Activated CD8-positive, alpha-beta T cell treated with anti-CD3 and anti-CD28 coated beads for 36 hours (primary cell): ENCODE data around the gene OPRM1. TPM values are rescaled to one million over a fixed set of nuclear protein-coding genes. Genes with fewer than 3 reads are reported as not detected.
A peak's percentile ranks its signal among the peaks of the same experiment; 100 is the strongest.
"Not testable (repeated sequence)": the region's sequence is repeated elsewhere in the genome, so short reads cannot be mapped to it uniquely, and the experiment has no call there.

Experiments used
- ATAC-seq: fragments of 200-7000 bp; cut with Tn5 transposase; one replicate; pipeline ENCODE4 v1.10.0; 2021; ENCODE audit warnings: mild to moderate bottlenecking, moderate library complexity
- CTCF ChIA-PET: fragments of 350-600 bp; sonication (Branson Sonifier 250); formaldehyde crosslinking; loops from one replicate; lab custom pipeline; 2021; ENCODE audit warnings: antibody characterized with exemption; lab: Charles Lee
- POLR2A ChIA-PET: fragments of 350-600 bp; sonication (Branson Sonifier 250); formaldehyde crosslinking; loops from one replicate; lab custom pipeline; 2021; ENCODE audit warnings: antibody characterized with exemption; lab: Charles Lee
- DNase-seq: peaks from one replicate; pipeline ENCODE4 v3.0.0-alpha.2; 2020
- H3K27ac Mint-ChIP-seq: one replicate; pipeline ENCODE4 v1.8.0; 2021; ENCODE audit warnings: mild to moderate bottlenecking, mixed read lengths
- H3K27me3 Mint-ChIP-seq: one replicate; pipeline ENCODE4 v1.8.0; 2021; ENCODE audit warnings: mixed read lengths
- H3K36me3 Mint-ChIP-seq: one replicate; pipeline ENCODE4 v1.8.0; 2021; ENCODE audit warnings: low read depth, mixed read lengths
- H3K4me1 Mint-ChIP-seq: one replicate; pipeline ENCODE4 v1.8.0; 2021; ENCODE audit warnings: low read depth, mixed read lengths
- H3K4me3 Mint-ChIP-seq: one replicate; pipeline ENCODE4 v1.8.0; 2021; ENCODE audit warnings: mild to moderate bottlenecking, moderate library complexity, mixed read lengths
- H3K9me3 Mint-ChIP-seq: one replicate; pipeline ENCODE4 v1.8.0; 2021; ENCODE audit warnings: mixed read lengths
- CTCF ChIP-seq: fragments of 200-600 bp; IDR thresholded peaks from one replicate; pipeline ENCODE4 v1.8.0; 2022; ENCODE audit warnings: antibody characterized with exemption, mild to moderate bottlenecking
- intact Hi-C: fragments of 100-400 bp; cut with micrococcal nuclease; formaldehyde crosslinking; loops from one replicate; pipeline ENCODE4 v1.10.0; 2022
- total RNA-seq, 2 experiments: library from RNA; stranded (reverse); gene quantifications; one replicate each; pipeline ENCODE4 v1.2.3, GENCODE V29; 2021

The OPRM1 gene
- total RNA-seq, 2 experiments from 2014 or later: not detected

GRCh38 chr6:154187203-154187602 is 148.2 kb downstream of the OPRM1 start:
- peaks cover 49% of the 10 kb centered on the region for H3K36me3 Mint-ChIP-seq
- no peaks in the 10 kb centered on the region for H3K27me3 Mint-ChIP-seq
- no peak for TF ChIP-seq CTCF
- peak overlapping the region; percentile 56 for H3K27ac Mint-ChIP-seq
- peaks cover 7% of the 10 kb centered on the region for H3K9me3 Mint-ChIP-seq
- peaks cover 38% of the 10 kb centered on the region for H3K4me1 Mint-ChIP-seq
- POLR2A ChIA-PET: interaction anchor here (1.2 kb wide), 1 partner anchor 25 kb away, joined by 3 read pairs; no protein-coding TSS in a partner anchor
- intact Hi-C loops: no loop called here
- CTCF ChIA-PET: interaction anchor here (0.8 to 1.5 kb wide), 2 partner anchors 25 to 29 kb away, joined by 3 to 5 read pairs; no protein-coding TSS in a partner anchor
- H3K4me3 Mint-ChIP-seq: no peak overlapping the region
- ATAC-seq: no peak
- DNase-seq: no peak

GRCh38 chr6:154187714-154188113 is 148.7 kb downstream of the OPRM1 start:
- no peak for DNase-seq
- Mint-ChIP-seq H3K9me3 (peaks cover 4% of the 10 kb centered on the region), H3K36me3 (peaks cover 50% of the 10 kb centered on the region), H3K27me3 (no peaks in the 10 kb centered on the region), H3K4me3 (no peak overlapping the region), H3K4me1 (peaks cover 40% of the 10 kb centered on the region), H3K27ac (peak overlapping the region; percentile 56)
- intact Hi-C loops: no loop called here
- ChIA-PET CTCF (interaction anchor here (0.8 kb wide), 1 partner anchor 25 kb away, joined by 3 read pairs; no protein-coding TSS in a partner anchor), POLR2A (interaction anchor here (1.2 kb wide), 1 partner anchor 26 kb away, joined by 3 read pairs; no protein-coding TSS in a partner anchor)
- no peak for TF ChIP-seq CTCF
- ATAC-seq: peak; percentile 37

- intact Hi-C loops: no loop called here
- no peak for ATAC-seq
- Mint-ChIP-seq H3K4me3 (no peak overlapping the region), H3K9me3 (peaks cover 12% of the 10 kb centered on the region), H3K4me1 (peaks cover 55% of the 10 kb centered on the region), H3K27ac (no peak overlapping the region), H3K27me3 (no peaks in the 10 kb centered on the region), H3K36me3 (peaks cover 58% of the 10 kb centered on the region)
- no peak for DNase-seq
- CTCF ChIA-PET: interaction anchor here (1.3 to 2.4 kb wide), 5 partner anchors 15 to 81 kb away, joined by 3 to 8 read pairs (median 6); no protein-coding TSS in a partner anchor
- POLR2A ChIA-PET: interaction anchor here (0.7 to 2.1 kb wide), 4 partner anchors 11 to 46 kb away, joined by 3 to 8 read pairs (median 3); no protein-coding TSS in a partner anchor
- TF ChIP-seq CTCF: no peak
Measured at GRCh38 chr6:154196333-154196885, 157.4 kb downstream of the OPRM1 start.

- POLR2A ChIA-PET: interaction anchor here (0.7 to 2.1 kb wide), 6 partner anchors 10 to 46 kb away, joined by 3 to 8 read pairs (median 3); no protein-coding TSS in a partner anchor
- intact Hi-C loops: no loop called here
- H3K4me1 Mint-ChIP-seq: peaks cover 57% of the 10 kb centered on the region
- TF ChIP-seq CTCF: no peak
- peak overlapping the region; percentile 25 for H3K27ac Mint-ChIP-seq
- peak; percentile 49 for ATAC-seq
- H3K4me3 Mint-ChIP-seq: peak overlapping the region; percentile 11
- H3K9me3 Mint-ChIP-seq: peaks cover 13% of the 10 kb centered on the region
- H3K27me3 Mint-ChIP-seq: no peaks in the 10 kb centered on the region
- peaks cover 60% of the 10 kb centered on the region for H3K36me3 Mint-ChIP-seq
- no peak for DNase-seq
- CTCF ChIA-PET: interaction anchor here (0.7 to 2.4 kb wide), 7 partner anchors 15 to 80 kb away, joined by 3 to 8 read pairs (median 6); no protein-coding TSS in a partner anchor
Measured at GRCh38 chr6:154197196-154197860, 158.3 kb downstream of the OPRM1 start.

- DNase-seq, H3K9me3 Mint-ChIP-seq, H3K27me3 Mint-ChIP-seq, H3K4me3 Mint-ChIP-seq, intact Hi-C loops, POLR2A ChIA-PET, ATAC-seq: not testable (repeated sequence)
- Mint-ChIP-seq H3K36me3 (peaks cover 67% of the 10 kb centered on the region), H3K27ac (peak overlapping the region; percentile 34), H3K4me1 (peaks cover 64% of the 10 kb centered on the region)
- CTCF ChIA-PET: interaction anchor here (0.9 kb wide), 1 partner anchor 21 kb away, joined by 3 read pairs; no protein-coding TSS in a partner anchor
Measured at GRCh38 chr6:154201688-154202087, 162.6 kb downstream of the OPRM1 start.
